Body of pancreas (tissue), 4 donors: ENCODE measurements around the gene PDE11A. TPM values are rescaled to one million over a fixed set of nuclear protein-coding genes. Genes with fewer than 3 reads are reported as not detected.

Experiments
- ATAC-seq: fragments of 150-250 bp; one replicate; pipeline ENCODE4 v1.9.1; 2016
- DNase-seq, 4 donors: peaks; one replicate each; pipeline ENCODE4 v3.0.0-alpha.2; 2019
- H3K27ac ChIP-seq, 4 donors: fragments of 200-600 bp; sonication (generic); 1 replicate in 3 of 4; 2 replicates in 1 of 4; pipeline versions ENCODE4 v1.5.1 to v1.6.1; 2016 to 2019; ENCODE audit warnings: mild to moderate bottlenecking in 1 of 4, mixed read lengths in 1 of 4, moderate library complexity in 1 of 4
- H3K27me3 ChIP-seq, 2 donors: fragments of 200-600 bp; sonication (generic); one replicate each; pipeline ENCODE4 v1.6.0; 2016; ENCODE audit warnings: mild to moderate bottlenecking in 1 of 2
- H3K36me3 ChIP-seq, 2 donors: fragments of 200-600 bp; sonication (generic); replicated peaks in 1 of 2; 2 replicates each; pipeline ENCODE4 v1.5.1; 2016; ENCODE audit warnings: low read depth in 2 of 2; ENCODE audit not compliant: insufficient read depth in 1 of 2
- H3K4me1 ChIP-seq: fragments of 200-600 bp; sonication (generic); one replicate; pipeline ENCODE4 v1.6.0; 2016
- H3K4me3 ChIP-seq, 2 donors: fragments of 200-600 bp; sonication (generic); 1 replicate in 1 of 2; 2 replicates in 1 of 2; pipeline ENCODE4 v1.5.1; 2016 to 2019
- H3K9me3 ChIP-seq, 3 donors: fragments of 200-600 bp; sonication (generic); 1 replicate in 2 of 3; 2 replicates in 1 of 3; pipeline ENCODE4 v1.5.1; 2016
- CTCF ChIP-seq, 7 experiments: fragments of 450-650 bp in 4 of 7; fragments of 200-600 bp in 3 of 7; sonication (generic) in 3 of 7; IDR thresholded peaks; one replicate each; pipeline ENCODE4 v1.5.1; 2016 to 2019; ENCODE audit warnings: antibody characterized with exemption in 7 of 7
- POLR2A ChIP-seq, 3 donors: fragments of 450-650 bp; IDR thresholded peaks; one replicate each; pipeline ENCODE4 v1.6.1; 2016; ENCODE audit warnings: antibody characterized with exemption in 3 of 3, mild to moderate bottlenecking in 2 of 3
- WGBS, 2 donors: methylation state at CpG; one replicate each; pipeline ENCODE4 v1.1.5; 2017; 5-methylcytosine and 5-hydroxymethylcytosine counted together
- intact Hi-C: fragments of 100-400 bp; cut with DNase I; formaldehyde crosslinking; loops from one replicate; pipeline ENCODE4 v1.15.1; 2023
- total RNA-seq, 2 donors: library from RNA; depleted of rRNA; stranded (reverse); fragments of >200 nt; gene quantifications; one replicate each; pipeline ENCODE4 v1.1.0, GENCODE V29; 2016

Gene PDE11A
- total RNA-seq, 2 donors from 2014 or later: 2.6 to 4.0 TPM

GRCh38 chr2:177784745-177785067, 287.9 kb downstream of the PDE11A start:
- no peaks in the 10 kb centered on the region for H3K4me1 ChIP-seq
- ATAC-seq (no peak), DNase-seq (no peak)
- H3K27ac ChIP-seq: no peak overlapping the region
- 80 to 91% methylated on average over 1 of the region's 1 CpG for WGBS, 2 donors
- no peaks in the 10 kb centered on the region for H3K27me3 ChIP-seq
- H3K36me3 ChIP-seq: no peaks in the 10 kb centered on the region
- no peak overlapping the region for H3K4me3 ChIP-seq
- H3K9me3 ChIP-seq: no peaks in the 10 kb centered on the region
- intact Hi-C loops: no loop called here
- TF ChIP-seq CTCF (IDR thresholded peaks at IDR 0.05): no peak

DNA sequence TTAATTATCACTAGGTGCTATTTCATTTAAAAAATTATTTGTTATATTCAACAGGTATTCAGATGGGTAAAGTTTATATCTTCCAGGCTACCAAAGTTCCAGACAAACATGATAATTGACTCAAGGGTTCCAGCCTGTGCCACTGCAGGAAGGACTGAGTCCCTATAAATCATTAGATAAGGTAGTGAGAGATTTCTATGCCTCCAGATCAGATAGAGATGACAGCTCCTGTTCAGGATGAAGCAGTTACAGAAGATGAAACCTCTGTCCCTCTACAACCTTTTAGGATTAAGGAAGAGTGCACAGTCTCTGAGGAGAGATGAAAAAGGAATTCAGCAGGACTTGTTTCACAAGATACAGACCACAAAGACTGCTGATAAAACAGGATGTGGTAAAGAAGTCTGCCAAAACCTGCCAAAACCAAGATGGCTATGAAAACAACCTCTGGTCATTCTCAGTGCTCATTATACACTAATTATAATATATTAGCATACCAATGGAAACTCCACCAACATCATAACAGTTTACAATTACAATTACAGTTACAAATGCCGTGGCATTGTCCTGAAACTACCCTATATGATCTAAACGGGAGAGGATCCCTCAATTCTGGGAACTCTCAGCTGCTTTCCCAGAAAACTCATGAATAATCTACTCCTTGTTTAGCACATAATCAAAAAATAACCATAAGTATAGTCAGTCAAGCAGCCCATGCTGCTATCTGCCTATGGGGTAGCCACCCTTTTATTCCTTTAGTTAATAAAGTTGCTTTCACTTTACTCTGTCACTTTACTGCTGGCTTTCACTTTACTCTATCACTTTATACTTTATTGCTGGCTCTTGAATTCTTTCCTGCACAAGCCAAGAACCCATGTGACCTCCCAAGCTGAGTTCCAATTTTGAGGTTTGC, 288.5 kb downstream of the PDE11A start:
- TF ChIP-seq CTCF (IDR thresholded peaks at IDR 0.05) (no peak), POLR2A (IDR thresholded peaks at IDR 0.05) (no peak)
- DNase-seq: peak in 1 of 4 donors; percentile 20

GRCh38 chr2:177783091-177783490, 289.5 kb downstream of the PDE11A start:
- intact Hi-C loops: no loop called here
- Histone ChIP-seq H3K27ac (no peak overlapping the region), H3K36me3 (no peaks in the 10 kb centered on the region), H3K4me3 (no peak overlapping the region), H3K4me1 (no peaks in the 10 kb centered on the region), H3K9me3 (no peaks in the 10 kb centered on the region), H3K27me3 (no peaks in the 10 kb centered on the region)
- TF ChIP-seq CTCF (IDR thresholded peaks at IDR 0.05) (no peak), POLR2A (IDR thresholded peaks at IDR 0.05) (no peak)
- DNase-seq: no peak
- ATAC-seq: no peak

More for the DNA sequence above, 288.5 kb downstream of the PDE11A start:
- Histone ChIP-seq H3K9me3 (no peaks in the 10 kb centered on the region), H3K36me3 (no peaks in the 10 kb centered on the region), H3K27ac (peak overlapping the region in 1 of 4 donors; percentile 50), H3K4me3 (no peak overlapping the region), H3K4me1 (no peaks in the 10 kb centered on the region), H3K27me3 (no peaks in the 10 kb centered on the region)
- intact Hi-C loops: no loop called here
- 68 to 85% methylated on average over 2 of the region's 2 CpGs for WGBS, 2 donors
- peak; percentile 40 for ATAC-seq

GRCh38 chr2:177782613-177783012, 290.0 kb downstream of the PDE11A start:
- no peak for DNase-seq
- TF ChIP-seq POLR2A (IDR thresholded peaks at IDR 0.05) (no peak), CTCF (IDR thresholded peaks at IDR 0.05) (no peak)
- intact Hi-C loops: no loop called here

DNA sequence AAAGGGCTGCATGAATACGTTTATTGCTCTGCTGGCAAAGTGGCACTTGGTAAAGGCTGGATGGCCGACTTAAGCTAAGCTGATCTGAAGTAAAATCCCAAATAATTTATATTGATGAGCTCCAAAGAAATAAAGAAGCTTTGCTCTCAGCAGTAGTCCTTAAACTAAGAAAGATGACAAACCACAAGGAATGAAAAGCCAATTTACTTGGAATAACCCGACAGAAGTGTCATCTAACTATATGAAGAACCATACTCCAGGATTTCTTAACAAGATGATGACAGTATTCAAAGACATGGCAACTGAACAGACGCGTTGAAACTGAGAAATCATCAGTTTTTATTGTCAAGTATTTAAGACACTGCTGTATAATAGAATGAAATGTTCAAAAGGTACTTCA, 294.1 kb downstream of the PDE11A start:
- Histone ChIP-seq H3K4me1 (no peaks in the 10 kb centered on the region), H3K36me3 (no peaks in the 10 kb centered on the region), H3K4me3 (no peak overlapping the region), H3K27ac (no peak overlapping the region), H3K9me3 (no peaks in the 10 kb centered on the region), H3K27me3 (no peaks in the 10 kb centered on the region)
- whole genome bisulfite sequencing, 2 donors: 89% methylated on average over 5 of the region's 5 CpGs
- TF ChIP-seq POLR2A (IDR thresholded peaks at IDR 0.05) (no peak), CTCF (IDR thresholded peaks at IDR 0.05) (no peak)
- DNase-seq (no peak), ATAC-seq (no peak)
- intact Hi-C loops: no loop called here

More at GRCh38 chr2:177782613-177783012, 290.0 kb downstream of the PDE11A start:
- H3K9me3 ChIP-seq: no peaks in the 10 kb centered on the region
- H3K27ac ChIP-seq: no peak overlapping the region
- H3K4me1 ChIP-seq: no peaks in the 10 kb centered on the region
- H3K36me3 ChIP-seq: no peaks in the 10 kb centered on the region
- ATAC-seq: no peak
- H3K27me3 ChIP-seq: no peaks in the 10 kb centered on the region
- H3K4me3 ChIP-seq: no peak overlapping the region
